Fibroblast of gingiva (primary cell): ENCODE data around the gene TPGS2.
"Not testable (repeated sequence)": the region's sequence is repeated elsewhere in the genome, so short reads cannot be mapped to it uniquely, and the experiment has no call there.

Experiments used
- DNase-seq: peaks from one replicate; pipeline ENCODE4 v3.0.0-alpha.2; 2011; ENCODE audit warnings: low read depth

The TPGS2 gene

GRCh38 chr18:36828630-36829361 is at the start of gene TPGS2, which contains the start of gene KIAA1328:
TPGS2 (minus strand) TSS chr18:36829002; CDS start chr18:36828767, 235 bp downstream.
KIAA1328 (plus strand) TSS chr18:36829127; CDS start chr18:36829139, 12 bp downstream.
- peak; percentile 88 for DNase-seq

- not testable (repeated sequence) for DNase-seq
These were observed 45.0 kb upstream of the TPGS2 start for GRCh38 chr18:36873826-36874225.

- DNase-seq, result no peak
These were observed 43.5 kb upstream of the TPGS2 start for GRCh38 chr18:36872329-36872728.

GRCh38 chr18:36871801-36872200 is 43.0 kb upstream of the TPGS2 start:
- DNase-seq, result no peak

GRCh38 chr18:36867056-36867455 is 38.3 kb upstream of the TPGS2 start:
- no peak for DNase-seq

GRCh38 chr18:36862182-36862581 is 33.4 kb upstream of the TPGS2 start:
- DNase-seq, result no peak

- no peak for DNase-seq
These were observed 28.0 kb upstream of the TPGS2 start for GRCh38 chr18:36856815-36857214.

- DNase-seq, result no peak
These were observed 22.4 kb upstream of the TPGS2 start for GRCh38 chr18:36851202-36851590.

- DNase-seq, result peak; percentile 79
These were observed 21.9 kb upstream of the TPGS2 start for GRCh38 chr18:36850527-36851201.

- DNase-seq, result peak; percentile 71
These were observed 20.6 kb upstream of the TPGS2 start for GRCh38 chr18:36849288-36850006.

GRCh38 chr18:36848609-36849008 is 19.8 kb upstream of the TPGS2 start:
- no peak for DNase-seq

- peak; percentile 4 for DNase-seq
These were observed 15.0 kb upstream of the TPGS2 start for GRCh38 chr18:36843784-36844183.

- DNase-seq, result no peak
These were observed 14.4 kb upstream of the TPGS2 start for GRCh38 chr18:36843199-36843598.

GRCh38 chr18:36839835-36840234 is 11.0 kb upstream of the TPGS2 start:
- no peak for DNase-seq

- DNase-seq, result no peak
These were observed 7.1 kb upstream of the TPGS2 start for GRCh38 chr18:36835927-36836326.

- no peak for DNase-seq
These were observed 4.3 kb upstream of the TPGS2 start for GRCh38 chr18:36833120-36833519.

- DNase-seq, result no peak
These were observed 2.3 kb upstream of the TPGS2 start for GRCh38 chr18:36831139-36831538.

- no peak for DNase-seq
These were observed 1.3 kb upstream of the TPGS2 start for GRCh38 chr18:36830158-36830495.

- DNase-seq, result no peak
These were observed 758 bp upstream of the TPGS2 start for GRCh38 chr18:36829362-36830157.

- peak; percentile 82 for DNase-seq
These were observed 609 bp downstream of the TPGS2 start for GRCh38 chr18:36828157-36828629.

GRCh38 chr18:36826556-36826955 is 2.2 kb downstream of the TPGS2 start:
- no peak for DNase-seq

- DNase-seq, result no peak
These were observed 3.3 kb downstream of the TPGS2 start for GRCh38 chr18:36825526-36825925.
